Astrocyte of the cerebellum (primary cell): ENCODE results near the gene RIPPLY3.

Experiments
- DNase-seq: peaks from one replicate; pipeline ENCODE4 v3.0.0-alpha.2; 2011; ENCODE audit warnings: low read depth
- H3K4me3 ChIP-seq: 2 replicates; pipeline ENCODE4 v1.5.1; 2011; ENCODE audit warnings: mild to moderate bottlenecking, low read depth, low read length, moderate library complexity
- CTCF ChIP-seq: IDR thresholded peaks from 2 replicates; pipeline ENCODE4 v1.5.1; 2012; ENCODE audit warnings: low read length, low read depth, moderate library complexity, mild to moderate bottlenecking; ENCODE audit errors: missing control alignments
- in situ Hi-C: cut with HindIII; loops from 2 replicates; pipeline ENCODE4 v1.10.0; 2017; ENCODE audit warnings: low sequenced_read_pairs

The RIPPLY3 gene, protein sequence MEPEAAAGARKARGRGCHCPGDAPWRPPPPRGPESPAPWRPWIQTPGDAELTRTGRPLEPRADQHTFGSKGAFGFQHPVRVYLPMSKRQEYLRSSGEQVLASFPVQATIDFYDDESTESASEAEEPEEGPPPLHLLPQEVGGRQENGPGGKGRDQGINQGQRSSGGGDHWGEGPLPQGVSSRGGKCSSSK

GRCh38 chr21:37006486-37007291, at the start of gene RIPPLY3:
Gene RIPPLY3 (plus strand): TSS chr21:37006702. CDS start chr21:37006773, 71 bp downstream.
- in situ Hi-C loops: no loop called here
- peak within 1 kb of the TSS; percentile 38 for H3K4me3 ChIP-seq
- DNase-seq: no peak
- TF ChIP-seq CTCF: no peak

DNA sequence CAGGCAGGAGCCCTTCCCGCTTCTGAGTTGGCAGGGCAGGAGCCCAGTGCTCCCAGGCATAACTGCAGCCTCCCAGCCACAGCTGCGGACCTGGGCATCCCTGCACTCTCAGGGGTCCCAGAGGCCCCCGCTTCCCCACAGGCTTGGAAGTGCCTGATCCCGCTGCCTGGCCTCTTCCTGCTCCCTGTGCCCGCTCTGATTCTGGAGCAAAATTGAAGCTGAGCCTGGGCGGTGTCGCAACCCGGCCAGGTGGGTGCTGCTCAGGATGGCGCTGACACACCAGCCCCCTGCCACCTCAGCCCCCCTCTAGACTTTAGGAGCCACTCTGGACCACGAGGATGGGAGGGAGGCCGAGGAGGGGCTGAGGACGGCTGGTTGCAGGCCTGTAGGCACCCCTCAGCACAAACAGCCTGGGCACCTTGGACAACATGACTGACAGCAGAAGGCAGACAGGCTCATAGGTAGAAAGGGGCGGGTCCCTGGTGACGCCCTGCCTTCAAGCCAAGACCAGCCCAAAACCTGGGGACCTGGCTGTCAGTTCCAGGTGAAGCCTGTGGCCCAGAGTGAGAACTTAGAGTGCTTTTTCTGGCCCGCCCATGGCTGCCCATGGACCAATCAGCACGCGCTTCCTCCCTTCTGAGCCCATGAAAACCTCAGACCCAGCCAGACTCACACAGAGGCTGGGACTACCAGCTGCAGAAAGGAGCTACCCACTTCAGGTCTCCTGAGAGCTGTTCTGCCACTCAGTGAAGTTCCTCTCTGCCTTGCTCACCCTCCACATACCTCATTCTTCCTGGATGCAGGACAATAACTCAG, 47.3 kb upstream of the RIPPLY3 start:
- in situ Hi-C loops: no loop called here
- no peak for TF ChIP-seq CTCF
- DNase-seq: no peak
- no peak overlapping the region for H3K4me3 ChIP-seq

DNA sequence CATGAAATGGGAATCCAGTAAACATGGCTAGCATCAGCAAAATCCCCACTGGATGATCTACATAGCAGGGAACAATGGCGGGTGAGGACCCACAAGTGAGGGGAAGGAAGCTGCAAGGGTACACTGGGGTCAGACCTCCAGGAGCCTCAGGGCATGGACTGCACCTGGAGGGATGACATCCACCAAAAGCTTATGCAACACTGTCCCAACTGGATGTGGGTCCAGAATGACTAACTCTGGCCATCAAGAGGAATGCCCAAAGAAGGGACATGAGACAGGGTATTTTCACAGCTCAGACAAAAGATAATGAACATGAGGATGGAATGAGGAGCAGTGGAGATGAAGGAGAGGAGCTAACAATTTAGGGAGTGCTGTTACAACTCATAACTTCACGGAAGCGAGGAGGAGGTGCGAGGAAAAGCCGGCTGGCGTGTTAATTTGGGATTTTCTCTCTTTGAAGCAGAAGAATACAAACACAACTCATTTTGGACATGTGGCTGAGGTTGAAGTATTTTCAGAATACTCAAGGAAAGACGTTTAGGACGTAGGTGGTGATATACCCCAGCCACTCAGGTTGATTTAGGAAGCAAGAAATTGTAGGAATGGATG, 45.7 kb upstream of the RIPPLY3 start:
- no peak for TF ChIP-seq CTCF
- DNase-seq: no peak
- in situ Hi-C loops: no loop called here
- no peak overlapping the region for H3K4me3 ChIP-seq

DNA sequence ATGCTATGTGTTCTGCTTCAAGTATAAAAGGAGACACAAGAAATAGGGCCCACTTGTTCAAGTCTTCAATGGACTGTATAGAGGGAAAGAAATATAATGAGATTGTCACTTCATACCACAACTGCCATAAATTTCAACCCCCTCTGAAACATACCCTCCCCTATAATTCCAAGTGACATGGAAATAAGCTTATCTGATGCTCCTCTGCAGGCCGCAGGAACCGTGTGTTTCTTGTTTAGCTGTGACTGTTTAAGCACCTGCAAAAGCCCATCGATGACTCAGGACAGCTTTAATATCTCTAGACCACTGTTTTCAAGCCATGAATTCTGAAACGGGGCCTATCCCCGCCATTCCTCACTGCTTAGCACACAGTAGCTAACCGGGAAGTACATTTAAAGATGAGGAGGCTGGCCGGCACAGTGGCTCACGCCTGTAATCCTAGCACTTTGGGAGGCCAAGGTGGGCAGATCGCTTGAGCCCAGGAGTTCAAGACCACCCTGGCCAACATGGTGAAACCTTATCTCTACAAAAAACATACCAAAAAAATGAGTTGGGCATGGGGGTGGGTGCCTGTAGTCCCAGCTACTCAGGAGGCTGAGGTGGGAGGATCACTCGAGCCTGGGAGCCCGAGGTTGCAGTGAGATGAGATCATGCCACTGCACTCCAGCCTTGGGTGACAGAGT, 44.3 kb upstream of the RIPPLY3 start:
- H3K4me3 ChIP-seq: no peak overlapping the region
- DNase-seq: no peak
- no peak for TF ChIP-seq CTCF
- in situ Hi-C loops: no loop called here

- TF ChIP-seq CTCF: no peak
- H3K4me3 ChIP-seq: no peak overlapping the region
- no peak for DNase-seq
- in situ Hi-C loops: no loop called here
These were observed 42.1 kb upstream of the RIPPLY3 start for GRCh38 chr21:36964398-36964797.
